Stimulated activated CD4-positive, alpha-beta T cell treated with anti-CD3 and anti-CD28 coated beads, Interleukin-1b, Interleukin-23, amount 100 ng/mL, for 4 hours (primary cell): ENCODE data around the gene MLNR.

ENCODE experiments used
- DNase-seq, 2 donors: peaks; one replicate each; pipeline ENCODE4 v3.0.0-alpha.2; 2020; ENCODE audit warnings: low read depth in 2 of 2

Gene MLNR

GRCh38 chr13:49225223-49226042 is 5.3 kb downstream of the MLNR start:
- DNase-seq, result no peak

DNA sequence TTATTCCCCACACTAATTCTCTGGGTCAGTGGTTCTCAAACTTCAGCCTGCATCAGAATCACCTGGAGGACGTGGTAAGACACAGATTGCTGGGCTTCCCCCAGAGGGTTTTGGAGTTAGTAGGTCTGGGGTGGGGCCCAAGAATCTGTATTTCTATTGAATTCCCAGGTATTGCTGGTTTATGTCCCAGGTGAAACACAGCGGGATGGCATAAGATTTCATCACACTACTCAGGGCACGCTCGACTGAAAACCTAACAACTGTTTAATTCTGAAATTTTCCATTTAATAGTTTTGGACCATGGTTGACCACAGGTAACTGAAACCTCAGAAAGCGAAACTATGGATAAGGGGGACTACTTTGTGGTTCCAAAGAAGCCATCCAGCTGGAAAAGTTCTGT is 6.5 kb downstream of the MLNR start:
- DNase-seq, result no peak

DNA sequence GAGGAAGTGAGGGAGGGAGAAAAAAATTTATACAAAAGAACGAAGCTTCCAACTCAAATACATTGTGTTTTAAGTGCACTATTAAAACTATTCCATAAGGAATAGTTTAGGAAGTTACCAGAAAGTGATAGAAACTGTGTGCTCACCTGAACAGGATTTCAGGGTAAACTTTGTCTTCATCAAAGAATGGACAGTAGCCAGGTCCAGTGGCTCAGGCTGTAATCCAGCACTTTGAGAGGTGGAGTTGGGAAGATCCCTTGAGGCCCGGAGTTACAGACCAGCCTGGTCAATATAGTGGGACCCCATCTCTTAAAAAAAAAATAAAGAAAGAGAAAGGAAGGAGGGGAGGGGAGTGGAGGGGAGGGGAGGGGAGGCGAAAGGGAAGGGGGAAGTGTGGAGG is 14.6 kb downstream of the MLNR start:
- DNase-seq, result no peak

DNA sequence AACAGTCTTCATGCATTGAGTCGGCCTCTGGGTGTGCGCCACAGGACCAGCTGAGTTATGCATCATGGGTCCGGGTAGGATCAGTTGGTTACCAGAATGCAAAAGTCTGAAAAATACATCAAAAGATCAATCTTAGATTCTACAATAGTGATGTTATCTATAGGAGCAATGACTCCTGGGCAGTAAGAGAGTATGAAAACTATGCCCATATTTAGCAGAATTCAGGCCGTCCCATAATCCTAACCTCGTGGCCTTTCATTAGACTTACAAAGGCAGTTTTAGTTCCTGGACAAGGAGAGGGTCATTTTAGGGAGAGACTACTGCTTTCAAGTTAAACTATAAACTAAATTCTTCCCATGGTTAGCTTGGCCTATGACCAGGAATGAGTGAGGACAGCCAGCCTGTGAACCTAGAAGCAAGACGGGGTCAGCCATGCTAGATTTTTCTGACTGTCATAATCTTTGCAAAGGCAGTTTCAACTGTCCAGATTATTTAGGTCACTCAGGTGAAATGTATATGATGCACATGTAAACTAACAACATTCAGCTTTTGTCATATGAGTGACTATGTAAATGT is 15.8 kb downstream of the MLNR start:
- DNase-seq, result no peak

DNA sequence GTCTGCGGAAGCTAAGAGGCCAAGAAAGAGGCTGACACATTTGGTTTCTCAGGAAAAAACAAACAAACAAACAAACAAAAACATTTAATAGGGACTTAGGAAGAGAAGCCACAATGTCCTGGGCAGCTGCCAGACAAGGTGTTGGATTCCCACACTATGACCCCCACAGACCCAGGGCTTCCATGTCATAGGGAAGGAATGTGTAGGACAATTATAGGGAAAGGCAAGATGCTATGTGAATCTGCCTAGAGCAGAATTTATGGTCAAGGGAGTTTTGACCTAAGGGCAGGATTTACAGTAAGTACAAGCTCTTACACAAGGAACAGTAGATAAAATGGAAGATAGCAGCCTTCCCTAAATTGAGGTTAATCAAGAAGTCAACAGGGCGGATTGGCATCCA is 18.5 kb downstream of the MLNR start:
- DNase-seq, result no peak

DNA sequence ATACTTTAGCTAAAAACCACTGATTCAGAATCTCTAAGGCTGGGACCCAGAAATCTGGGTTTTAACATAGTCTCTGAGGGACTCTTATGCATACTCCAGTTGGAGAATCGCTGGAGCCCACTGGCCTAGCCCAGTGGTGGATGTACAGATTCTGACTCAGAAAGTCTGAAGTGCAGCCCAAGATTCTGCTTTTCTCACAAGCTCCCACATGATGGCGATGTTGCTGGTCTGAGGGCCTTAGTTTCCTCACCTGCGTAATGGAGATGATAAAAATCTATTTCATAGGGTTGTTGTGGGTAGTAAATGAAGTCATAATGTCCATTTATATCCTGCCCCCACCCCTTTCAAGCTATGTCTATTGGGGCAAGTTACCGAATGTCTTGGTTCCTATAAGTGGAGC is 19.9 kb downstream of the MLNR start:
- peak in 1 of 2 donors; percentile 14 for DNase-seq

- no peak for DNase-seq
Observed at GRCh38 chr13:49241296-49241695, 21.2 kb downstream of the MLNR start.

DNA sequence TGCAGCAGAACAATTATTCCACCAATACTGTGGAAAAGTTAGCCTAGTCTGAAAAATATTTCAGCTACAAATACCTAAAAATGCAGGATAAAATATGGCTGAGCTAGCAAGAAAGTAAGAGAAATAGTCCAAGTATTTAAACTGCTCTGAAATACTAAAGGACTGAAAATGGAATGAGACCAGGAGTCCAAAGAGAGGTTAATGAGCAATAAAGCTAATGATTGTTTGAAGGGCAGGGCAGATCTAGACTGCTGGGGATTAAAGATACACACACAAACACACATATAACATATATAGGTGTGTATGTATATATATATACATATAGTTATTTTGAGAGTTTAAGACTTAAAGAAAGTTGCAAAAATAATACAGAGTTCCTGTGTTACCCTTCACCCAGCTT is 25.0 kb downstream of the MLNR start:
- DNase-seq, result no peak

DNA sequence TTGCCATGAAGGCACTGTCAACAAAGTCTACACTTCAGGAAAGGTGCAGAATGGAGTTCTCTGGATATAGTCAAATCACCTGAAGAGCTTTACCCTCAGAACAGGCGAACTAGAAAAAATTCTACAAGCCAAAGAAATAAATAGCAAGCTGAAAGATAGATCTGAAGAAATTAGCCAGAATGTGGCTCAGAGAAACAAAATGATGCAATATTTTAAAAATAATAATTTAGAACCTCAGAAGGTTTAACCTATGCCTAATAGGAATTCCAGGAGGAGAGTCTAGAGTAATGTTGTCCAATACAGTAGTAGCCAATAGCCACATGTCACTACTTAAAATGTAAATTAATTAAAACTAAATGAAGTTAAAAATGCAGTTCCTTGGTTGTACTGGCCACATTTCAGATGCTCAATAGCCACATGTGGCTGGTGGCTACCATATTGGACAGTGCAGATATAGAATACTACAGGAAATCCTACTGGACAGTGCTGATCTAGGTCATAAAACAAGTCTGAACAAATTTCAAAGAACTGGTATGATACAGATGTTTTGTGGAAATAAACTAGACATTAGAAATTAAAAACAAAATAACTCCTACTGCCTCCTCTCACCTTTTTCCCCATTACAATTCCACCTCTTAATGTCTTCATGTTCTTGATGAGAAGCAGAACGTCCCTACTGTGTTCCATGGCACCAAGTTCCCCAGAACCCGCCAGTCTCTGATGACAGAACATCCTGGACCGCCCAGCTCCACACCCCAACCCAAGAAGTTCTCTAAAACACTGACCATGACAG is 26.9 kb downstream of the MLNR start:
- DNase-seq, result no peak

GRCh38 chr13:49247643-49248621 is 27.8 kb downstream of the MLNR start, which contains the start of gene CDADC1:
TSS of gene CDADC1 (plus strand) at chr13:49247925. CDS start at chr13:49248038, 113 bp downstream.
- DNase-seq, result peak; percentile 68 to 84

- DNase-seq, result no peak
Observed at GRCh38 chr13:49248622-49249002, 28.5 kb downstream of the MLNR start.

- no peak for DNase-seq
Observed at GRCh38 chr13:49251326-49251725, 31.2 kb downstream of the MLNR start.

DNA sequence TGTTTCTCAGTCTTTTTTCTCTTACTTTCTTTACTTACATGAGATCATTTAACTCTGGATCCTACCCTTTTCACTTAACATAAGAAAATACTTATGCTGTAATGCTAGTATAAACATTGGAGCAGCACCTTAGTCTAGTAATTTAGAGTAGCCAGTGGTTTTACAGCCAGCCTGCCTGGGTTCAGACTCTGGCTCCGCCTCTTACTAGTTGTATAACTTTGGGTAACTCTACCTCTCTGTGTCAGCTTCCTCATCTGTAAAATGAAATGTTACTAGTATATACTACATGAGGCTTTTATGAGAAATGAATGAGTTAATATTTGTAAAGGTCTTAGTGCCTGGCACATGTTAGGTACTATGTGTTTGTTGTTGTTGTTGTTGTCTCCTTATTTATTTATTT is 33.2 kb downstream of the MLNR start:
- DNase-seq, result no peak

DNA sequence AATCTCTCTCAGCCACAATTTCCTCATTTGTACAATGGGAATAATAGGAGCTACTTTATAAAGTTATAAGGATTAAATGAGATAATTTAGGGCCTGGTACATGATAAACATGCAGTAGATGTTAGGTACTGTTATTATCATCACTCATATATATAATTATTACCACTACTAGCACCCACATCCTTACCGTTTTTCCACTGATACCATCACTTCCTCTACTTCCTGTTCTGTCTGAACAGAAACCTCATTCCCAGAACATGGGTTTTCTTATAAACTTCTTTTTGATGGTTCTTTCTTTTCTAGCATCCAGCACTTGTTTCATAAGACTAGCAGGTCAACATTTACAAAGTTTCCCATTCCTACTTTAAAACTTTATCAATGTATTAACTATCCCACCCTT is 33.9 kb downstream of the MLNR start:
- no peak for DNase-seq

GRCh38 chr13:49256841-49257240 is 36.7 kb downstream of the MLNR start:
- DNase-seq, result no peak

DNA sequence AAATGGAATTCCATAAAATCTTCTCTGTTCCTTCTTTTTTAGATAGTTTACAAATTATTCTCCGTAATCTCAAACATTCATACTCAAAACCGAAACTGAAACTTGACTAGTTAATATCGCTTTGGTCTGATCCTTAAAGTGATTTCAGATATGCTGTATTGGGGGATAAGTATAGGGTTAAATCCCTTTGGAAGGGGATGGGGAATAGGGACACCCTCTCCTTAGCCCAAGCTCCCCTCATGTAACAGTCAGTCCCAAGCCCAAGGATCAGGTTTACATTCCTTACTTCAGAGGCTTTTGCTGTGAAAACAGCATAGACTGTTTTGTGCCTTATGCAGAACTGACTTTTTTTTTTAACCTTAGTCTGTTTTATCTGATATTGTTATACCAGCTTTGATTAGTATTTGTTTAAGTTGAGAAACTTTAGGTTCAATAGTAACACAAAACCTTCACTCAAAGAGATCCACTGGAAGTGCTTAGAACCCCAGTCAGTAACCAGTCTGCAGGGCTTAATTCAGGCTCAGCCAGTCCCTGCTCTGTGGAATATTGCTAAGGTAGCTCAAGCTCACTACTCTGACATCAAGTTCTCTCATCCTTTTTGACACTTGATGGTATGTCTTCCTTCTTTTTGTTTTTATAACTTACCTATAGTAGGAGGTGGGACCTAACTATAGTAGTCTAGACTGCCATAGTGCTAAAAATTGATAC is 38.1 kb downstream of the MLNR start:
- no peak for DNase-seq

DNA sequence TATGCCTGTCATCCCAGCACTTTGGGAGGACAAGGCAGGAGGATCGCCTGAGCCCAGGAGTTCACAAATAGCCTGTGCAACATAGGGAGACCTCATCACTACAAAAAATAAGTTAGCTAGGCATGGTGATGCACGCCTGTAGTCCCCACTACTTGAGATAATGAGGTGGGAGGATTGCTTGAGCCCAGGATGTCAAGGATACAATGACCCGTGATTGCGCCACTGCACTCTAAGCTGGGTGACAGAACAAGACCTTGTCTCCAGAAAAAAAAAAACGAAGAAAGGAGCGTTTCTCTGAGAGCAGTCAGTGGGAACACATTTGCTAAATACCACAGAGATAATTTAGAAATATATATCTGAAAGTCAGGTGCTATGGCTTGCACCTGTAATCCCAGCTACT is 39.4 kb downstream of the MLNR start:
- no peak for DNase-seq

DNA sequence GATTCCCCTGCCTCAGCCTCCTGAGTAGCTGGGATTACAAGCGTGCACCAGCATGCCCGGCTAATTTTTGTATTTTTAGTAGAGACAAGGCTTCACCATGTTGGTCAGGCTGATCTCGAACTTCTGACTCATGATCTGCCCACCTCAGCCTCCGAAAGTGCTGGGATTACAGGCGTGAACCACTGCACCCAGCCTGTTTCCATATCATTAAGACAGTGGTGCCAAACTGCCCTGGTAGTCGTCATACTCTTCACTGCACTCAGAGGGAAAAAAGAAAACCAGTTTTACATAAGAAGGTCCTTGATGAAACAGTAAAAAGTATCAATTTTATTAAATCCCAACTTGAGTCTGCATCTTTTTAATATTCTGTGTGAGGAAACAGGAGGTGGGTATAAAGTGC is 42.5 kb downstream of the MLNR start:
- no peak for DNase-seq

GRCh38 chr13:49265822-49266221 is 45.7 kb downstream of the MLNR start:
- DNase-seq, result no peak

GRCh38 chr13:49271264-49271663 is 51.1 kb downstream of the MLNR start:
- no peak for DNase-seq
